NB4 (cell line): ENCODE data around the gene STKLD1.

Experiments
- DNase-seq: peaks from one replicate; pipeline ENCODE4 v3.0.0; 2010; ENCODE audit warnings: low read depth
- H3K4me3 ChIP-seq: one replicate; pipeline ENCODE4 v1.5.1; 2011; ENCODE audit warnings: mild to moderate bottlenecking, low read depth, low read length, moderate library complexity
- MYC ChIP-seq: IDR thresholded peaks from 2 replicates; pipeline ENCODE4 v1.6.1; 2011; ENCODE audit warnings: low read depth, low read length
- POLR2A ChIP-seq: IDR thresholded peaks from 2 replicates; pipeline ENCODE4 v1.6.1; 2011; ENCODE audit warnings: mild to moderate bottlenecking; ENCODE audit not compliant: insufficient read length; ENCODE audit errors: extremely low read depth
- TF ChIP-seq, protein P1 (sequence below): IDR thresholded peaks from 2 replicates; pipeline ENCODE4 v1.6.1; 2011; ENCODE audit warnings: low read depth, low read length
- TF ChIP-seq, protein P2 (sequence below): IDR thresholded peaks from one replicate; pipeline ENCODE4 v1.5.1; 2012; ENCODE audit warnings: low read depth, low read length

The STKLD1 gene

DNA sequence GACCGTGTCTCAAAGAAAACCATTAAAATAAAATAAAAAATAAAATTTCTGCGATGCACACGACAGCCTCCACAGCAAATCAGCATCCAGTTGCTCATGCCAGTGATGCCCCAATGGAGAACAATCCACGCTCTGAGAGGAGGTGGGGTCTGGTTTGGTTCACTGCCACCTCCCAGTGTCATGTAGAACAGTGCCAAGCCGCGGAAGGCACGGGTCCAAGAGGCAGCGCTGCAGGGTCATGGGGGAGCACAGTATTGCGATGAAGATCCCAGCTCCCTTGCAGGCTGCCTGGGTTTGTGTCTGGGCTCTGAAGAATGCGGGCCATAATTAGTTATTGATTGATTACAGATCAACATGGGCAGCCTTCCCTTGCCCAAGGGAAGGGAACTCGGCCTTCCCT lies 77.5 kb downstream of the STKLD1 start:
- TF ChIP-seq, protein P1, sequence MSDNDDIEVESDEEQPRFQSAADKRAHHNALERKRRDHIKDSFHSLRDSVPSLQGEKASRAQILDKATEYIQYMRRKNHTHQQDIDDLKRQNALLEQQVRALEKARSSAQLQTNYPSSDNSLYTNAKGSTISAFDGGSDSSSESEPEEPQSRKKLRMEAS = no peak
- no peak for TF ChIP-seq MYC
- no peak for TF ChIP-seq POLR2A
- TF ChIP-seq, protein P2, sequence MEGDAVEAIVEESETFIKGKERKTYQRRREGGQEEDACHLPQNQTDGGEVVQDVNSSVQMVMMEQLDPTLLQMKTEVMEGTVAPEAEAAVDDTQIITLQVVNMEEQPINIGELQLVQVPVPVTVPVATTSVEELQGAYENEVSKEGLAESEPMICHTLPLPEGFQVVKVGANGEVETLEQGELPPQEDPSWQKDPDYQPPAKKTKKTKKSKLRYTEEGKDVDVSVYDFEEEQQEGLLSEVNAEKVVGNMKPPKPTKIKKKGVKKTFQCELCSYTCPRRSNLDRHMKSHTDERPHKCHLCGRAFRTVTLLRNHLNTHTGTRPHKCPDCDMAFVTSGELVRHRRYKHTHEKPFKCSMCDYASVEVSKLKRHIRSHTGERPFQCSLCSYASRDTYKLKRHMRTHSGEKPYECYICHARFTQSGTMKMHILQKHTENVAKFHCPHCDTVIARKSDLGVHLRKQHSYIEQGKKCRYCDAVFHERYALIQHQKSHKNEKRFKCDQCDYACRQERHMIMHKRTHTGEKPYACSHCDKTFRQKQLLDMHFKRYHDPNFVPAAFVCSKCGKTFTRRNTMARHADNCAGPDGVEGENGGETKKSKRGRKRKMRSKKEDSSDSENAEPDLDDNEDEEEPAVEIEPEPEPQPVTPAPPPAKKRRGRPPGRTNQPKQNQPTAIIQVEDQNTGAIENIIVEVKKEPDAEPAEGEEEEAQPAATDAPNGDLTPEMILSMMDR = no peak
- DNase-seq = no peak
- H3K4me3 ChIP-seq = no peak overlapping the region

DNA sequence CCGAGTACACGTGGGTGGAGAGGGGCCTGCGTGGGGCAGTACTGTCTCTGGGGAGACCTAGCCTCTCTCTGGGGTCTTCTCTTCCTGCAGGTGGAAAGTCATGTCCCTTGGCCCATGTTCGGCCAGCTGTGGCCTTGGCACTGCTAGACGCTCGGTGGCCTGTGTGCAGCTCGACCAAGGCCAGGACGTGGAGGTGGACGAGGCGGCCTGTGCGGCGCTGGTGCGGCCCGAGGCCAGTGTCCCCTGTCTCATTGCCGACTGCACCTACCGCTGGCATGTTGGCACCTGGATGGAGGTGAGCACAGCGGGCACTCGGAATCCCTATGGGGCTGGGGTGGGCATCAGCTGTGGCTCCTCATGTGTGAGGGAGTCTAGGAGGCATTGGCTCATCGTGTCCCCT lies 78.2 kb downstream of the STKLD1 start:
- TF ChIP-seq, protein P2 = no peak
- TF ChIP-seq POLR2A = no peak
- no peak for TF ChIP-seq MYC
- TF ChIP-seq, protein P1 = no peak
- no peak for DNase-seq
- no peak overlapping the region for H3K4me3 ChIP-seq

DNA sequence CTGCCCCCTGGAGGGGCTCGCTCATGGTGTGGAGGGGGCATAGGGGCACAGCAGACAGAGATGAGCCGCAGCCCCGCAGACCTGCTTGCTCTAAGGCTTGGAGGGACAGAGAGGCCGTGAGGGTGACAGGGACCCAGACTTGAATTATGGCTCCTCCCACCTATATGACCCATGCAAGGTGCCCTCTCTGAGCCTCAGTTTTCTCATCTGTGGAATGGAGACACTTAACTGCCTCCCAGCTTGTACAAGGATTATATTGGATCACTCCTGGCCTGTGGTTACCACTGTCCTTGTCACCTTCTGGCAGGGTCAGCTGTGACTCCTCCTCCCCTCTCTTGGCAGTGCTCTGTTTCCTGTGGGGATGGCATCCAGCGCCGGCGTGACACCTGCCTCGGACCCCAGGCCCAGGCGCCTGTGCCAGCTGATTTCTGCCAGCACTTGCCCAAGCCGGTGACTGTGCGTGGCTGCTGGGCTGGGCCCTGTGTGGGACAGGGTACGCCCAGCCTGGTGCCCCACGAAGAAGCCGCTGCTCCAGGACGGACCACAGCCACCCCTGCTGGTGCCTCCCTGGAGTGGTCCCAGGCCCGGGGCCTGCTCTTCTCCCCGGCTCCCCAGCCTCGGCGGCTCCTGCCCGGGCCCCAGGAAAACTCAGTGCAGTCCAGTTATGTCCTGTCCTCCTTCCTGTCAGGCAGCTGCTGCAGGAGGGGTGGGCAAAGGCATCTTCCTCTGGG lies 78.9 kb downstream of the STKLD1 start:
- DNase-seq = no peak
- H3K4me3 ChIP-seq = no peak overlapping the region
- TF ChIP-seq POLR2A = no peak
- TF ChIP-seq, protein P1 = no peak
- no peak for TF ChIP-seq MYC
- TF ChIP-seq, protein P2 = no peak
